ENCODE results near the gene DDR1.

DDR1 gene

DNA sequence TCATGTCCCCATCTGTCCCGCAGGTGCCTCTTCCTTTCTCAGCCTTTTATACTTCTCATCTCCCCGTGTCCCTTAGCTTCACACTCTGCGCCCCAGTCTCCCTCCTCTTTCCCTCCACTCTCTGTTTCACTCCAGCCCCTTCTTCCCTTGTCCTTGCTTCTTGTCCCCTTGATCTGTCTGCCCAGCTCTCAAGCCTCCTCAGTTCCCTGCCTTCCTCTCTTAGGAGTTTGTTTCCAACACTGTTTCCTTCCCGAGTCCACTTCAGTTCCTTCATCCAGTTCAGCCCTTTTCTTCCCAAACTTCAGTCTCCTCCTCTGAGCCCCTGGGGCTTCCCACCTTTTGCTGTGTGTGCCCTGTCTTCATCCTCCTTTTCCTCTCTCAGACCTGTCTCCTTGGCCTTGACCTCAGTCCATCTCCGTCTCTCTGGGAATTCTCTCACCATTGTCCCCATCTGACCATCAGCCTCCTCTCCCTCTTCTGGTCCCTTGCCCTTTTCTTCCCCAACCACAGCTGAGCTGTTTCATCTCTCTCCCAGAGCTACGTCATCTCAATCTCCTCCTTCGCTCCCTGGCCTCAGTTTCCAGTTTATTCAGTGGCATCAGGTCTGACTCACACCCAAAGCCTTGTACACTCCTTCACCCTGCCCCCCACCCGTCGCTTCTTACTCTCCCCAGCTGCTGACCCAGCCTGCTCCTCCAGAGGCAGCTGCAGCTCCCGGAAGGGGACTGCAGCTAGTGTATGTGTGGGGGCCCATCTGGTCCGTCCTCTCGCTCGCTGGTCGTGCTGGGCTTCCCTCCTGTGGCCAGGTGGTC, 2.7 kb upstream of the DDR1 start:
- Histone ChIP-seq H3K14ac (ENCODE audit: low read length) (no peak overlapping the region), H3K79me1 (ENCODE audit: low read depth, low read length) (peaks cover 6% of the 10 kb centered on the region), H2BK5ac (ENCODE audit: low read length) (peak overlapping the region; percentile 97), H3K9ac (ENCODE audit: low read depth, low read length, poor library complexity) (peak overlapping the region; percentile 97), H3K36me3 (replicated peaks in 1 of 2; ENCODE audit: control insufficient read depth in 2 of 2, insufficient read depth in 2 of 2, low read length in 2 of 2) (peaks cover 3 to 10% of the 10 kb centered on the region in 2 donors), H3K23ac (ENCODE audit: low read depth, low read length, poor library complexity) (peak overlapping the region; percentile 3), H2BK12ac (ENCODE audit: low read length) (peak overlapping the region; percentile 59), H3K27me3 (ENCODE audit: control insufficient read depth in 3 of 3, insufficient read depth in 3 of 3, low read depth in 1 of 3, low read length in 3 of 3) (no peaks in the 10 kb centered on the region), H3K4me2 (ENCODE audit: insufficient read depth, low read length, poor library complexity, severe bottlenecking) (peak overlapping the region; percentile 92), H4K8ac (ENCODE audit: low read depth, low read length) (no peak overlapping the region), H2BK120ac (ENCODE audit: low read depth, low read length) (peak overlapping the region; percentile 78), H3K4me1 (ENCODE audit: control insufficient read depth in 2 of 2, insufficient read depth in 1 of 2, low read depth in 1 of 2, low read length in 2 of 2) (peaks cover 42 to 46% of the 10 kb centered on the region in 2 donors), H2BK15ac (ENCODE audit: low read length) (peak overlapping the region; percentile 99), H2AK5ac (ENCODE audit: low read depth, low read length) (peak overlapping the region; percentile 90), H3K9me3 (replicated peaks in 1 of 2; ENCODE audit: control insufficient read depth in 2 of 2, insufficient read depth in 1 of 2, low read depth in 1 of 2, low read length in 2 of 2) (no peaks in the 10 kb centered on the region), H2AFZ (ENCODE audit: low read length) (no peak overlapping the region), H3K4me3 (ENCODE audit: low read length in 2 of 2) (peak overlapping the region; percentile 61 to 84), H3K27ac (replicated peaks; ENCODE audit: low read length) (peak overlapping the region; percentile 98), H4K91ac (ENCODE audit: low read depth, low read length, poor library complexity) (peak overlapping the region; percentile 64), H3K18ac (ENCODE audit: low read length) (peak overlapping the region; percentile 99), H3K4ac (ENCODE audit: low read length) (peak overlapping the region; percentile 24)
- DNase-seq (ENCODE audit: low spot score) = no peak
- WGBS, 2 donors (ENCODE audit: extremely low coverage in 2 of 2, insufficient read length in 2 of 2, insufficient replicate concordance in 1 of 2) = no CpG with 5 or more reads among the region's 14 CpGs

DNA sequence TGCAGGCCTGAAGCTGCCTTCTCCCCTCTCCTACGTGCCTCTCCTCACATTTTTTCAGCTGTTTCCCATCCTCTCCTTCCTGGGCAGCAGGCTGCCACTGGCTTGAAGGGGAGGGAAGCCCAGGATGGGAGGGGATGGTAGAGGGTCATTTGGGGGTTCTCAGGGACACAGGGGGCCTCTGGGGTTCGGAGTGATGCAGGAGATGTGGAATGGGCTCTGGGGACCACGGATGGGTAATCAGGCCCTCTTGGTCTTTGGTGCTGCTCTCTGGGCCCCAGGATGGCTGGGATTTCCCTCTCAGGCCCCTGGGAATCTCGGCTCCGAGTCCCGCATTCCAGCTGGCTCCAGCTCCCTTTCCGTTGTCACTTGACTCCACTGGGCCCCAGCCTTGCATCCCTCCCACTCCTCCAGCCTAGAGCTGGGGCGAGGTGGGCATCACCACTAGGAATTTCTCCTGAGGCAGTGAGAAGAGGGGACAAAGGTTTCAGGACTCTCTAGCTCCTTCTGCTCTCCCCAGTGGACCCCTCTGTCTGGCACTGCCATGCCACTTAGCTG, 2.0 kb upstream of the DDR1 start:
- peak overlapping the region; percentile 97 for H3K18ac ChIP-seq (ENCODE audit: low read length)
- H3K4me2 ChIP-seq (ENCODE audit: insufficient read depth, low read length, poor library complexity, severe bottlenecking) = peak overlapping the region; percentile 92
- H3K23ac ChIP-seq (ENCODE audit: low read depth, low read length, poor library complexity) = peak overlapping the region; percentile 3
- peaks cover 3 to 16% of the 10 kb centered on the region in 2 donors for H3K36me3 ChIP-seq (replicated peaks in 1 of 2; ENCODE audit: control insufficient read depth in 2 of 2, insufficient read depth in 2 of 2, low read length in 2 of 2)
- no peak overlapping the region for H2AFZ ChIP-seq (ENCODE audit: low read length)
- H2AK5ac ChIP-seq (ENCODE audit: low read depth, low read length) = peak overlapping the region; percentile 90
- peak overlapping the region; percentile 61 to 84 for H3K4me3 ChIP-seq (ENCODE audit: low read length in 2 of 2)
- H2BK120ac ChIP-seq (ENCODE audit: low read depth, low read length) = peak overlapping the region; percentile 66
- H3K14ac ChIP-seq (ENCODE audit: low read length) = no peak overlapping the region
- H2BK15ac ChIP-seq (ENCODE audit: low read length) = peak overlapping the region; percentile 99
- peak overlapping the region; percentile 59 for H2BK12ac ChIP-seq (ENCODE audit: low read length)
- peak; percentile 40 for DNase-seq (ENCODE audit: low spot score)
- peak overlapping the region; percentile 93 for H2BK5ac ChIP-seq (ENCODE audit: low read length)
- no peaks in the 10 kb centered on the region for H3K9me3 ChIP-seq (replicated peaks in 1 of 2; ENCODE audit: control insufficient read depth in 2 of 2, insufficient read depth in 1 of 2, low read depth in 1 of 2, low read length in 2 of 2)
- no CpG with 5 or more reads among the region's 8 CpGs for WGBS, 2 donors (ENCODE audit: extremely low coverage in 2 of 2, insufficient read length in 2 of 2, insufficient replicate concordance in 1 of 2)
- no peaks in the 10 kb centered on the region for H3K27me3 ChIP-seq (ENCODE audit: control insufficient read depth in 3 of 3, insufficient read depth in 3 of 3, low read depth in 1 of 3, low read length in 3 of 3)
- peak overlapping the region; percentile 98 for H3K27ac ChIP-seq (replicated peaks; ENCODE audit: low read length)
- H3K9ac ChIP-seq (ENCODE audit: low read depth, low read length, poor library complexity) = peak overlapping the region; percentile 97
- no peak overlapping the region for H4K8ac ChIP-seq (ENCODE audit: low read depth, low read length)
- H4K91ac ChIP-seq (ENCODE audit: low read depth, low read length, poor library complexity) = peak overlapping the region; percentile 64
- peaks cover 44 to 50% of the 10 kb centered on the region in 2 donors for H3K4me1 ChIP-seq (ENCODE audit: control insufficient read depth in 2 of 2, insufficient read depth in 1 of 2, low read depth in 1 of 2, low read length in 2 of 2)
- peaks cover 6% of the 10 kb centered on the region for H3K79me1 ChIP-seq (ENCODE audit: low read depth, low read length)
- H3K4ac ChIP-seq (ENCODE audit: low read length) = peak overlapping the region; percentile 24

DNA sequence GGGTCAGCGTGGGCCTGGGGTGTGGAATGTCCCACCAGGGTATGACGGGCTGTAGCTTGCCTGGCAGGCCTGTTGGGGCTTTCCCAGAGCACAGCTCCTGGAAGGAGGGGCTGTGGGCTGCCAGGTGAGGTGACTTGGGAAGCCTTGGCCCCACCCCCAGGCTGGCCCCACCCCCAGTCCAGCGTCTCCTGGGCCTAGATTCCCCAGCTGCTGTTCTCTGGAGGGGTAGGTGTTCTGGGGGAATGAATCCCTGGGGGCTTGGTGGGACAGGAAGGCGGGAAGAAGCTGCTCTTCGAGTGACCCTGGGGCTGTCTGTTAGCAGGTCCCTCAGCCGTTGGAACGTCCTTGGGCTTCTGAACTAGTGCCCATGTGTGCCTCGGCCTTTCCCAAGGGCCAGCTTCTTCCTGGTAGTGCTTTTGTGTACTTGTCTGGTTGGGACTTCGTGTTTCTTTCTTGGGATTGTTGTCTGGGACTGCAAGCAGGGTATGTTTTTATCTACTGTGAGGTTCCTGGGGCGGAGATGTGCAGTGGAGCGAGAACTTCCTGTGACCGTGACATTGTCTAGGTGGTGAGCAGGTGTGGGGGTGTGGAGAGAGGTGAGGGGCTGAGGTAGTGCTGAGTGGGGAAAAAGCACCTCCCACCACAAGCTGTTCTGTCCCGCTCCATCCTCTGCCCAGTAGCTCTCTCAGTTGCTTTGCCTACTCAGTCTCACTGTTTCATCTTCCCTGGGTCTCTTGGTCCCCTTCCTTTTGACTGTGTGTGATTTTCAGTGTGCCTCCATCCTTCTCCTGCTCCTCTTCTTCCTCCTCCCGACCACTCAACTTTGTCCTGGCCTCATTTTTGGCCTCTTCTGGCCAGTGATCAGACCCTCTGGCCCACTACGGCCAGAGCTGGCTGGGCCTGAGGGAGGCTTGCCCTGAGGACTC, 1.3 kb upstream of the DDR1 start:
- H3K27me3 ChIP-seq (ENCODE audit: control insufficient read depth in 3 of 3, insufficient read depth in 3 of 3, low read depth in 1 of 3, low read length in 3 of 3) = no peaks in the 10 kb centered on the region
- no peak overlapping the region for H2AFZ ChIP-seq (ENCODE audit: low read length)
- peak overlapping the region; percentile 99 for H2BK15ac ChIP-seq (ENCODE audit: low read length)
- peak overlapping the region; percentile 82 for H3K9ac ChIP-seq (ENCODE audit: low read depth, low read length, poor library complexity)
- H3K9me3 ChIP-seq (replicated peaks in 1 of 2; ENCODE audit: control insufficient read depth in 2 of 2, insufficient read depth in 1 of 2, low read depth in 1 of 2, low read length in 2 of 2) = no peaks in the 10 kb centered on the region
- H2BK120ac ChIP-seq (ENCODE audit: low read depth, low read length) = peak overlapping the region; percentile 99
- H3K27ac ChIP-seq (replicated peaks; ENCODE audit: low read length) = peak overlapping the region; percentile 99
- no CpG with 5 or more reads among the region's 15 CpGs for WGBS, 2 donors (ENCODE audit: extremely low coverage in 2 of 2, insufficient read length in 2 of 2, insufficient replicate concordance in 1 of 2)
- no peak overlapping the region for H4K8ac ChIP-seq (ENCODE audit: low read depth, low read length)
- H3K36me3 ChIP-seq (replicated peaks in 1 of 2; ENCODE audit: control insufficient read depth in 2 of 2, insufficient read depth in 2 of 2, low read length in 2 of 2) = peaks cover 3 to 23% of the 10 kb centered on the region in 2 donors
- peak overlapping the region; percentile 11 for H3K14ac ChIP-seq (ENCODE audit: low read length)
- H4K91ac ChIP-seq (ENCODE audit: low read depth, low read length, poor library complexity) = peak overlapping the region; percentile 86
- peak overlapping the region; percentile 90 for H2AK5ac ChIP-seq (ENCODE audit: low read depth, low read length)
- peak overlapping the region; percentile 59 for H2BK12ac ChIP-seq (ENCODE audit: low read length)
- peak overlapping the region; percentile 61 to 84 for H3K4me3 ChIP-seq (ENCODE audit: low read length in 2 of 2)
- peak overlapping the region; percentile 81 for H3K4ac ChIP-seq (ENCODE audit: low read length)
- peak overlapping the region; percentile 97 for H3K18ac ChIP-seq (ENCODE audit: low read length)
- peak overlapping the region; percentile 92 for H3K4me2 ChIP-seq (ENCODE audit: insufficient read depth, low read length, poor library complexity, severe bottlenecking)
- peaks cover 6% of the 10 kb centered on the region for H3K79me1 ChIP-seq (ENCODE audit: low read depth, low read length)
- peaks cover 40 to 49% of the 10 kb centered on the region in 2 donors for H3K4me1 ChIP-seq (ENCODE audit: control insufficient read depth in 2 of 2, insufficient read depth in 1 of 2, low read depth in 1 of 2, low read length in 2 of 2)
- peak; percentile 47 for DNase-seq (ENCODE audit: low spot score)
- H2BK5ac ChIP-seq (ENCODE audit: low read length) = peak overlapping the region; percentile 93
- peak overlapping the region; percentile 3 for H3K23ac ChIP-seq (ENCODE audit: low read depth, low read length, poor library complexity)
